GM20000 (cell line): ENCODE results near the gene VAV2.
A peak's percentile ranks its signal among the peaks of the same experiment; 100 is the strongest.

Experiments
- DNase-seq: peaks from one replicate; pipeline ENCODE4 v3.0.0; 2012; ENCODE audit warnings: low spot score
- TF ChIP-seq, protein P1 (sequence below): IDR thresholded peaks from 2 replicates; pipeline ENCODE4 v1.5.1; 2012; ENCODE audit warnings: mild to moderate bottlenecking, control low read depth; ENCODE audit errors: extremely low read depth, missing control alignments

Gene VAV2

DNA sequence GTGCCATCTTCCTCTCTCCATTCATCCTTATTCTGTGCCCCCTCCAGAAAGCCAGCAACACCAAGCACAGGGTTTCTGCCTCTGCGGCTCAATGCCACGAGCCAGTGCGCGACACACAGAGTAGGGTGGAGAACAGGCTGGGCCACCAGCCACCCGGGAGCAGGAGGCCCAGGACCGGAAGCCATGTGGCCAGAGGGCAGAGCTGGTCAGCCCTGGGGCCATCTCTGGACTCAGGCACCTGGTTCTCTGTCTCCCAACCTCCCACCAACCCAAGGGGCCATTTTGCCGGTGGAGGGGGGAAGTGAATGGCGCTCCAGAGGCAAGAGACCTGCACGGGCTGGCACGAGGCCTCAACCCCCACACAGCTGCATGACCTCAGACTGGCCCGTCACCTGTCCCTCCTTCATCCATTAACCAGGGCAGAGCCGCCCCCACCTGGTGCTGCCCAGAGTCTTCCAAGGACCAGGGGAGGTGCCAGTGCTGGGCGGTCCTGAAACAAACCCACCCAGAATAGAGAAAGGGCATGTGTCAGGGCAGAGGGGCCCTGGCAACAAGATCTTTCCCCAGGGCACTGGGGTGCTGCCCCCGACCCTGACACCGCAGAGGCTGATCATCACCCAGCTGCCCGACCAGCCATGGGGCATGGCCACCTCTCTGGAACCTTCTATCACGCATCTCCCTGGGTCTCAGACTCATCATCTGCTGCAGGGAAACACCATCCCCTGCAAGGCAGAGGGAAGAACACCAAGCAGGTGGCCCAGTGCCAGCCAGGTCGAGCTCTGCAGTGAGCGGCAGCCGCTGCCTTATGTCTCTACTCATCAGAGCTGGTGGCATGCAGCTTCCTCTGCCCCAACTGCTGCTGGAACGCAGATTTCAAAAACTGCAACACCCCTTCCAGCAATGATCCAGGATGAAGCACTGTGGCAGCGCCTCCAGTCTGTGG is 11.9 kb downstream of the VAV2 start:
- TF ChIP-seq, protein P1, sequence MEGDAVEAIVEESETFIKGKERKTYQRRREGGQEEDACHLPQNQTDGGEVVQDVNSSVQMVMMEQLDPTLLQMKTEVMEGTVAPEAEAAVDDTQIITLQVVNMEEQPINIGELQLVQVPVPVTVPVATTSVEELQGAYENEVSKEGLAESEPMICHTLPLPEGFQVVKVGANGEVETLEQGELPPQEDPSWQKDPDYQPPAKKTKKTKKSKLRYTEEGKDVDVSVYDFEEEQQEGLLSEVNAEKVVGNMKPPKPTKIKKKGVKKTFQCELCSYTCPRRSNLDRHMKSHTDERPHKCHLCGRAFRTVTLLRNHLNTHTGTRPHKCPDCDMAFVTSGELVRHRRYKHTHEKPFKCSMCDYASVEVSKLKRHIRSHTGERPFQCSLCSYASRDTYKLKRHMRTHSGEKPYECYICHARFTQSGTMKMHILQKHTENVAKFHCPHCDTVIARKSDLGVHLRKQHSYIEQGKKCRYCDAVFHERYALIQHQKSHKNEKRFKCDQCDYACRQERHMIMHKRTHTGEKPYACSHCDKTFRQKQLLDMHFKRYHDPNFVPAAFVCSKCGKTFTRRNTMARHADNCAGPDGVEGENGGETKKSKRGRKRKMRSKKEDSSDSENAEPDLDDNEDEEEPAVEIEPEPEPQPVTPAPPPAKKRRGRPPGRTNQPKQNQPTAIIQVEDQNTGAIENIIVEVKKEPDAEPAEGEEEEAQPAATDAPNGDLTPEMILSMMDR: no peak
- DNase-seq: no peak

DNA sequence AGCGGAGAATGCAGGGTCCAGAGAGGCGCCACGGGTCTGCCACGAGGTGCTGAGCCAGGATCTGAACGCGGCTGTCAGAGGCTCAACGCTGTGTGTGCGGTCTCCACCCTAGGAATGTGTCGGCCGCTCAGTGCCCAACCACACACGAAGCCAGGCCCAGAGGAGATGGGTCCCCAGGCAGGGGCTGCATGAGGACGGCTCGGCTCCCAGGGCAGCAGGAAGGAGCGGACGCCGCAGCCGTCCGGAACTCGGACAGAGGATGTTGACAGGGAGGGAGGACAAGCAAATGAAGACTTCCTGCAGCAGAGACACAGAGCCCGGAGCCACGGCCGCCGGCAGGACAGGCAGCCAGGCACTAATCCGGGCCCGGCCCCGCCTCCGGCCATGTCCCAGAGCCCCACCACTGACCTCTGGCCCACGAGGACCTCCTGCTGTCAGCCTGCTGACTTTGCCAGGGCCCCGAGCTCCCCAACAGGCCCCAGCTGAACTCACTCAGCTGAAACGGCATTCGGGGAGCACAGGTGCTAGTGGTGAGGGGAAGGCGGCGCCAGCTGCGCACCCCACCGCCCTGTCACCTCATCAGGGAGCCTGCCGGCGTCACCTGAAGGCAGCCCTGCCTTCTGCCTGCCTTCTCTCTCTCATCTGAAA is 12.7 kb downstream of the VAV2 start:
- peak; percentile 81 for DNase-seq
- TF ChIP-seq, protein P1: no peak

DNA sequence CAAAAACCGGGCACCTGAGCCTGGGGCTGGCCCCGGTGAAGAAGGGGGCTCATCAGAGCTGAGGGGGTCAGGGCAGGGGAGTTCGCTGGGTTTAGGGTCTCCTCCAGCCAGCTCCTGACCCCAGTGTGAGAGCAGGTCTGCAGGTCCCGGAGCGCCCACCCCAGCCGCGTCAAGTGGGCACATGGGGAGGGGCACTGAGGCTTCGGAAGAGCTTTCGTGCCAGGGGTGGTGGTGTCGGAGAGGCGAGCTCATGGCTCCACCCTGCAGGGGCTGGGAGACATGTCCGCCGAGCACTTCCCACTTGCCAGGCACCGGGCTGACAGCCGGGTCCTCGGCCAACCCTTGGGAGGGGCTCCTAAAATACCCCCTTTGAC is 13.2 kb downstream of the VAV2 start:
- no peak for DNase-seq
- TF ChIP-seq, protein P1: no peak

DNA sequence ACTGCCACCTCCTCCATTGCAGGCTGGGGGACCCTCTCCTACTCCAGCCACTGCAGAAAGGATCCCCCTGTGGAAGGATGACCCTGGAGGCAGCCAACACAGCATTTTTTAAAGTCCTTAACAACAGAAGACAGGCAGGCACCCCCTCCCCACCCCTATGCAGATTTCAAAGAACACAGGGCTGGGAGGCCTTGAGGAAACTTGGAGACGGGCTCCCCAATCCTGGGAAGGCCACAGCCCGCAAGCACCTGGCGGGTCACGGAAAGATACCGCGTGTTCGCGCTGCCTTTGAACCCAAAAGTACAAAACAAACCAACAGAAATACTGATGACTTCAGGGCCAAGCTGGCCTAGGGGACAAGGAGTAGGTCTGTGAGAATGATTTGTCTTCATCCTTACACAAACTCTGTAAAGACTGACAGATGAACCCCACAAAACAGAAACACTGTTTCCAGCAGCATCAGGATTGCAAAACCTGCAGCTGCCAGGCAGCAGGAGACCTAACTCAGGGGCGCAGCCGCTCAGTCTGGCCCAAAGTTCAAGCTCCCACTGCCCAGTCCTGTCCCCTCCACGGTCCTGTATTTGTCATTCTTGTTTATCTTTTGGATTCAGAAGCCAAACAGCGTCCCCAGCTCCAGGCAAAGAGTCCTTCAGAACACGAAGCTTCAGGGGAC is 13.8 kb downstream of the VAV2 start:
- DNase-seq: no peak
- TF ChIP-seq, protein P1: no peak

DNA sequence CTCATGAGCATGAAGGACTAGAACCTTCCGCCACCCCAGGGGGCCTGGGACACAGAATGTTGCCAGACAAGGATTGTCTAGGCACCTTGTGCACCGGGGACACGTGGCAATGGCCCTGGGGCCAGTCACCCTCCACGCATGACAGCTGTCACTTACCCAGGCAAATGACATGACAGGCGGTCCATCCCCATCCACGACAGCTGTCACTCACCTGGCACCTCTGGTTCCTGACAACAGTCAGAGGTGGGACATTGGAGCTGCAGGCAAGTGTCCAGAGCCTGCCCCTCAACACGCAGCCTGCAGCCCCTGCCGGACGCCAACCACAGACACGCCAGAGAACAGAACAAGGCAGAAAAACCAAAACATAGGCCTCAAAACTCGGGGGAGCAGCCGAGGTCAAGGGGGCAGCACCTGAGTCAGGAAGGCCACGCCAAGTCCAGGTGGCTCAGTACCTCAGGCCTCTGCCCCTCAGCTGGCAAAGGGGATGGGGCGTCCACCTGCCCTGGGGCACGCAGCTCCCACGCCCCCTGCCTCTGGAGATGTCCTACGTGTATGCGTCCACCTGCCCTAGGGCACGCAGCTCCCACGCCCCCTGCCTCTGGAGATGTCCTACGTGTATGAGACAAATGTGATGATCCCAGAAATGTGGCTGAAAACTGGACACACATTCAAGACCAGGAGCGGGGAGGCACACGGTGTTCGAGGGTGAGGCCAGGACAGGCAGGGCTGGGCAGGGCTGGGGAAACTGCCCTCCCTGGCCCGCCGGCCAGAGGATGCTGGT is 14.5 kb downstream of the VAV2 start:
- no peak for DNase-seq
- TF ChIP-seq, protein P1: no peak

DNA sequence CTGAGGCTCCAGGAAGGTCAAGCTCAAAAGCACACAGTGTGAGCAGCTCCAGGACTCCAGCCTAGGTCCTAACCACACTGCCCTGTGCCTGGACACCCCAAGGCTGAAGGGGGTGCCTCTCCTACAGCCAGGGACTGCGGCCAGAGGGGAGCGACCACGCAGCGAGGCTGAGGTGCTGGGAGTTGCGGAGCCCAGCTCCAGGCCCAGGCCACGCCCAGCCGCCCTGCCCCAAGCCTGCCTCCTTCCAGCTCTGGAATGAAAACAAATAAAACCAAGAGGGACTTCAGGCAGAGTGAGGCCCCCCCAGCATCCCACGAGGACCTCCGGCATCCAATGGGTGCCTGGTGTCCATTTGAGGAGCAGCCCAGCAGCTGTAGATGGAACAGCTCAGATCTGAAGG is 15.2 kb downstream of the VAV2 start:
- TF ChIP-seq, protein P1: no peak
- no peak for DNase-seq
